ENCODE results near the gene CHST10.

- TF ChIP-seq POLR2A (IDR thresholded peaks at IDR 0.05) (no peak), POLR2AphosphoS5 (IDR thresholded peaks at IDR 0.05) (no peak)
- TF ChIP-seq, protein P1, sequence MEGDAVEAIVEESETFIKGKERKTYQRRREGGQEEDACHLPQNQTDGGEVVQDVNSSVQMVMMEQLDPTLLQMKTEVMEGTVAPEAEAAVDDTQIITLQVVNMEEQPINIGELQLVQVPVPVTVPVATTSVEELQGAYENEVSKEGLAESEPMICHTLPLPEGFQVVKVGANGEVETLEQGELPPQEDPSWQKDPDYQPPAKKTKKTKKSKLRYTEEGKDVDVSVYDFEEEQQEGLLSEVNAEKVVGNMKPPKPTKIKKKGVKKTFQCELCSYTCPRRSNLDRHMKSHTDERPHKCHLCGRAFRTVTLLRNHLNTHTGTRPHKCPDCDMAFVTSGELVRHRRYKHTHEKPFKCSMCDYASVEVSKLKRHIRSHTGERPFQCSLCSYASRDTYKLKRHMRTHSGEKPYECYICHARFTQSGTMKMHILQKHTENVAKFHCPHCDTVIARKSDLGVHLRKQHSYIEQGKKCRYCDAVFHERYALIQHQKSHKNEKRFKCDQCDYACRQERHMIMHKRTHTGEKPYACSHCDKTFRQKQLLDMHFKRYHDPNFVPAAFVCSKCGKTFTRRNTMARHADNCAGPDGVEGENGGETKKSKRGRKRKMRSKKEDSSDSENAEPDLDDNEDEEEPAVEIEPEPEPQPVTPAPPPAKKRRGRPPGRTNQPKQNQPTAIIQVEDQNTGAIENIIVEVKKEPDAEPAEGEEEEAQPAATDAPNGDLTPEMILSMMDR (IDR thresholded peaks at IDR 0.05) = no peak
These were observed 20.2 kb downstream of the CHST10 start for GRCh38 chr2:100397118-100397860.

Measured in stomach (tissue), 4 donors.